Breast epithelium (tissue), 3 donors: ENCODE results near the gene CNGA2.

ENCODE experiments used
- CTCF ChIP-seq, 3 donors: fragments of 450-650 bp; IDR thresholded peaks; one replicate each; pipeline ENCODE4 v1.5.1; 2016 to 2017; ENCODE audit warnings: antibody characterized with exemption in 3 of 3, mild to moderate bottlenecking in 3 of 3, moderate library complexity in 3 of 3
- POLR2A ChIP-seq: fragments of 450-650 bp; IDR thresholded peaks from one replicate; pipeline ENCODE4 v1.6.1; 2016; ENCODE audit warnings: antibody characterized with exemption, mild to moderate bottlenecking, moderate library complexity

GRCh38 chrX:151779258-151779657 is 44.7 kb downstream of the CNGA2 start:
- TF ChIP-seq CTCF (IDR thresholded peaks at IDR 0.05) (no peak), POLR2A (no peak)
